Fibroblast of skin of scalp (primary cell): ENCODE results near the gene PGLYRP3.
A peak's percentile ranks its signal among the peaks of the same experiment; 100 is the strongest.

Source experiments
- DNase-seq: peaks from one replicate; pipeline ENCODE4 v3.0.0-alpha.2; 2013

Gene PGLYRP3

DNA sequence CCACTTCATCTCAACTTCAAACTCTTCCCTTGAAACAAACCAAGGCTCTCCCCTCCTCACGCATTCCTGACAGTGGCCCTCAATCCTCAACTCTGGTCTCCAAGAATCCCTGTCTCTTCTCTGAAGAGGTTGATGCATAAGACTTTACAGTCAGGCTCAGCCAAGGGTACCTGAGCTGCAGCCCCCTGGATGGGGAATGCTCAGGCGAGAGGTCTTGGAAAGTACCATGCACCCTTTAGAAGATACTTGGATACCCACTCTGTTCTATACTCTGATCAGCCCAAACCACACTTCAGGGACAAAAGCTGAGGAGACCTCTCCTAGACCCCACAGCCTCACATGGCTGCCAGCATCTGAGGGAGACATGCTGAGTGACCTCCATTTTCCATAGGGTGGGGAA, 536 bp upstream of the PGLYRP3 start:
- DNase-seq: no peak

DNA sequence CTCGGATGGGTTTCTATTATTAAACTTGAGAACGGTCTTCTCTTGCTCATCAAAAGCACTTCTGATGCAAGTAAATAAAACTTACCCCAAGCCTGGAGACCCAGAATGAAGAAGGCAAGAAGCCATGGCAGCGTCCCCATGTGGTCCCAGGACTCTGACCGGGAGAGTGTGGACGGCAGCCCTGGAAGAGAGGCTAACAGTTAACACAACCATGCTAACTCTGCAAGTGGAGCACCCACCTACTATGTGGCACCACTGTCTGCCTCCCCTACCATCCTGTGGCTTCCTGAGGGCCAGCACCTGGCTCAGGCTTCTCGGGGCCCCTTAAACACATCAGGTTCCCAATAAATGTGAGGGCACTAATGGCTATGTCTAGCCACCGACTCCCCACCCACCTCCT, 2.2 kb downstream of the PGLYRP3 start:
- DNase-seq: no peak

DNA sequence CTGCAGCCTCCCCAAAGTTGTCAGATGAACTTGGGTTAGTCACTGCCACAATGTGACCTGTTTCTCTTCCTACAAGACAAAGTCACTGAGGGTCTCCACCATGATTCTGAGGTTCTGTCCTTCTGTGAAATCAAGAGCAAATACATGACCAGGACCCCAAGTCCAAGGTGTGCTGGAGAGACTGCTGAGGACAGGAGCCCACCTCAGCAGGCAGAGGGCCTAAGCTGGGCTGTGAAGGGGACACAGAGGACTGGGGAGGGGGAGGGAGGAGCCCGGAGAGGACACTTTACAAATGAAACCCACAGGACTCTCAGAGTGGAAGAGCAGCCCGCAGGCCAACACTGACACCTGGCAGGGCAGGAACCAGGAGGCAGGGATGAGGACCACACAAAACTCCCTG, 3.3 kb downstream of the PGLYRP3 start:
- no peak for DNase-seq

DNA sequence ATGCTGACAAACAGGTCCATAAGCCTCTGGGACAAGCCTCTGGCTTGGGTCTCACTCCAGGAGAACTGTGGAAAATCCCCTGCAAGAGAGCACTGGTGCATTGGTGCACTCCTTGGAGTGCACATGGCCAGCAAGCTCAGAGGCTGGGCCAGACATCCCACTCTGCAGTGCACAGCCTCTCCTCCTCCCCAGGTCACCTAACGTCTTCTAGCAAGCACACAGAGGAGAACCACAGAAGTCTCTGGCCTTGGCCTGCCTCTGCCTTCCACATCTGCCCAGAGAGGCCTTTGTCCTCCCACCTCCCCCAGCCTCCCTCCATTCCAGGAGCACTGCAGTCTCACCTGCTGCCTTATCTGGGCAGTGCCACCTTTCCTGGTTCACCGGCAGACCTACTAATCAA, 4.2 kb downstream of the PGLYRP3 start:
- no peak for DNase-seq

DNA sequence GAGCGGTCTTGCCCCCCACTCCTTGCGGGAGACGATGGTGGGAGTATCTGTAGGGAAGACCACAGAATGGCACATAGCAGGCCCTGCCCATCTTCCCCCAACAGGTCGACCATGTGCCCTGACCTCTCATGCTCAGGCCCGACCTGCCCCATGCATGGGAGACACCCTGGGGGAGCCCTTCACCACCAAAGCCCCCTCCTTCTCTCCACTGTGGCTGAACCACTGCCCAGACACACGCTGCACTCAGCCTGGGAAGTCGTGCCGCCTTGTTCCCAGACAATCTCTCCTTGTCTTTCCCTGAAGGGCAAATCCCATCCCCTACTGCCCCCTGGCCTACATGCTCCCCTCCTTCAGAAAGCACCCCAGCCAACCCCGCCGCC, 5.5 kb downstream of the PGLYRP3 start:
- DNase-seq: no peak

DNA sequence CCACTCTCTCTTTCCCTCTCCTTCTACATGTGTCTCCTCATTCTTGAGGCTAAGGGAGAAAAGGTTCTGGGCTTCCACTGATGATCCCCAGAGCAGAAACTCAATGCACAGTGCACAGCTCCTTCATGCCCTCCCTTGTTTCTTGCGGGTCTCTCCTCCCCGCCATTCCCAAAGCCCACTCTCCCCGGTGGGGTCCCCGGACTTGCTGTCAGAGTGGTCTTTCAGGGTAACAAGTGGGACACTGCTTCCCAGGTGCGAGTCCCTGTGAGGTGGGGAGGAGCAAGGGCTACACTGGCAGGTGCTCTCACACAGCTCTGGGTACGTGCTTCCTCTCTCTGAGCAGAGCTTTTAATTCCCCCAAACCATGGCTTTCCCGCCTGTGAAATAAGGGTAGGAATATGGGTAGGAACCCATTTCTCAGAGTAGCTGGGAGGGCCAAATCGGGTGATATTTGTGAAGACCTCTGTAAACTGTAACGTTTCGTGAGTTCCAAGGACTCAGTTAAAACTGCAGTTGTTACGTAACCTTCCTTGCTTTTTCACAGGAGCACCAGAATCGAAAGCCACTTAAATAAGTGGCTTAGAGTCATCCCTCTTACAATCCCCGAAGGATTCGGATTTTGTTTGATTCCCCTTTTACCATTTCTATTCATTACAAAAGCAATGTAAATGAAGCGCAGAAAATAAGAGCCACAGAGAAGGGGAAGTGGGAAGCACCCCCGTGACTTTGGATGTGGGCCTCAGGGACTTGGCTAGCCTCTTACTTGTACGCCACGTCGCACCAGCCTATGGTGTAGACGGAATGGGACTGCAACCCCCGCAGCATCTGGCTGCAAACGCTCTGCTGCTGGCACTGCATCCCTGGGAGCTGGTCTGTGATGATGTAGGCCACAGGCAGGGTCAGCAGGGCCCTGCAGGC, 6.2 kb downstream of the PGLYRP3 start:
- DNase-seq: no peak

DNA sequence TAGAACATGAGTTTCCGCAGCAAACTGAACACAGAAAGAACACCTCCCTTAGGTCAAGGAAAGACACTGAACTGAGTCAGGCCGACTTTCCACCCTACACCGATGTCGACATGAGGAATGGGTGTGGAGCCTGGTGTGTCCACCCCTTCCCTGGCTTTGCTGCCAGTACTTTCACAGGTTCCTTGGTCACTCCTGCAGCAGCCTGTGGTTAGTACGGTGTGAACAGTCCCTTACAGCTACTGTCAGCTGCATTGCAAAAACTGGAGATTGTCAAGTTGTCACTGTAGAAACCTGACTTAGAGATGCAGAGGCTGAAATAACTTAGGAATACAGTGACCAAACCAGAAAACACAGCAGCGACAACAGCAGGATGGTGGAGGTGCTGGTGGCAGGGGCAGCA, 7.1 kb downstream of the PGLYRP3 start:
- DNase-seq: no peak

DNA sequence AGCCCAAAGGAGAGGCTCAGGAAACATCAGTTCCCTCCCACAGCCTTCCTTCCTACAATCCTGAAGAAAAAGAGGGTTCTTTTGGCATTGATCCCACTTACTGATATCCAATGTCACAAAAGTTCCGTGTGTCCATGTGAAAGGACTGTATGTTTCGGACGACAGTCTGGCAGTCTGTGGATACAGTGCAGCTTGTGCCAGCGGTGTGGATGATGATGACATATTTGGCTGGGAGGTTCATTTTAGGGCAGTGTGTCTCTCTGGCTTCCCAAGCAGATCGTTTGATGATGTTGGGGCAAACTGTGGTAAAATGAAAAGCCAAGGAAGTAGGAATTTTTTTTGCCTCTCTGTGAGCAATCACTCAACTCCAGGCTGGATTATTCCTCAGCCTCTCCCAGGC, 10.4 kb downstream of the PGLYRP3 start:
- no peak for DNase-seq

DNA sequence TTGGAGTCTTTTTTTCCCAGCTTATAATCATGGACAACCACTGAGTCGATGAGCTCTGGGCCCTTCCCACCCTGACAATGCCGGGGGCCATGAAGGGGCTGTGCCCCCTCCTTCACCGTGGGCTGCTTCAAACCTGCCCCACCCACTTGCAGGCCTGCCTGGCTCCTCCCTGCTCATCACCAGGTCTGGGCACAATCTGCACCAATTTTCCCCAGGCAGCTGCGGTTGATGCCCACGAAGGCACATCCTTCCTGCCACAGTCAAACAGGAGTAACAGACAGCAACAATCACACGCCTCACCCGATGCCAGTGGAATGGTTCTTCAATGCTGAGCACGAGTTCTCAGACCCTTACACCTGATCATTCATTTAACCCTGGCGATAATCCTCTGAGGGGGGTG, 18.9 kb downstream of the PGLYRP3 start:
- DNase-seq: no peak

DNA sequence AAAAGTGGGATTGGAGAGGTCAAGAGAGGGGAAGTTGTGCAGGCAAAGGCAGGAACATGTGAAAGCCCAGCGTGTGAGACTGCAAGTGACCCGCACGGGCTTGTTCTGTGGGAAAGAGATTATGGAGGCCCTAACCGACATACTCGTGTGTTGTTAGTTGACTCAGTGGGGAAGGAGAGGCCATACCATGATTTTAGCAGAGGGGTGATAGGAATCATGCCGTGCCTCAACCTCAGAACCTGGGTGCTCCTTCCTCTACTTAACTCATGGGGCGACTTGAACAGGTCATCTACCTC, 19.3 kb downstream of the PGLYRP3 start:
- DNase-seq: no peak

DNA sequence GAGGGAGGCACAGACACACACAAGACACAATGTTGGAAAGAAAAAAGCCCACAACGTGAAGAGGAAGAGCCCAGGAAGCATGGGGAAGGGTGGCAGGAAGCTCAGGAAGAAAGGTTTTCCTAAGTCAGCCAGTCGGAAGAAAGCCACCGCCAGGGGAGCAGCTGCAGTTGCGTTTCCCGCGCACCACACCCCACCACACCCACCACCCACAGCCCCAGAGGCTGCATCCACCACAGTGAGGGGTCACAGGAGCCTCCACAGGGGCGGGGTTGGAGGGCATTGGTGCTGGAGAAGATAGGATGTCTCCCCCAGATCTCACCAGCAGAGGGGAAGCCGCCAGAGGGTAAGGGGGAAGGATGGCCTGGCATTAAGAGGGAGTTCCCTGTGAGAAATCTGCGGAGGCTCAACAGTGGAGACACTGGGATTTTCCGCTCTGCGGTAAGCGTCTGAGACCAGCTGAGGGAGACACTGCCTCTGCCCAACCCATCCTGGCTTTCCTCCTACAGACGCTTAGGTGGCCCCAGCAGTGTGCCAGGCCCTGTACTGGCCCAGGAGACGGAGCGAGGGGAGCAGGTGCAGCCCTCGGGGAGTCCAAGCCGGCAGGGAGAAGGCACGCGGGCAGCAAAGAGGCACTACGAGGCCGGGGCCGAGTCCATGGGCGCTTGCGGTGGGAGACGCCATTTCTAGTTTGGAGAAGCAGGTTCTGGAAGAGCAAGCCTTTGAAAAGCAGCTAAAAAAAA, 19.8 kb downstream of the PGLYRP3 start:
- no peak for DNase-seq

DNA sequence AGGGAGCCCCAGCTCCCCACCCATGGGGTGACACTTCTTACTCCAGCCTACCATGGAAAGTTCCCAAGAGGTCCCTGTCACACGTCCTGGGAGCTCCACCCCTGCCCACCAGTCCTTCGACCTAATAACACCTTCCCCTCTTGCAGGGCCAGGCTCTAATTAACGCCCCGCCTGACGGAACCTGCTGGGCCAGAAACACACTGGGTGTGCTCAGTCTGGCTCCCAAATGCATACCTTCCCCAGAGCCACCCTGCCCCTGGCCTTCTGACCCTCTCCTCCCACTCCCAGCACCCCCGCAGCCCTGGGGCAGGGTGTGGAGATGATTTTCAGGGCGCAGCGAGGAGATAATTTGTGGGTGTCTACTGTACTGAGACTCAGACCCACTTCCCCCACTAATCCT, 20.6 kb downstream of the PGLYRP3 start:
- DNase-seq: no peak

DNA sequence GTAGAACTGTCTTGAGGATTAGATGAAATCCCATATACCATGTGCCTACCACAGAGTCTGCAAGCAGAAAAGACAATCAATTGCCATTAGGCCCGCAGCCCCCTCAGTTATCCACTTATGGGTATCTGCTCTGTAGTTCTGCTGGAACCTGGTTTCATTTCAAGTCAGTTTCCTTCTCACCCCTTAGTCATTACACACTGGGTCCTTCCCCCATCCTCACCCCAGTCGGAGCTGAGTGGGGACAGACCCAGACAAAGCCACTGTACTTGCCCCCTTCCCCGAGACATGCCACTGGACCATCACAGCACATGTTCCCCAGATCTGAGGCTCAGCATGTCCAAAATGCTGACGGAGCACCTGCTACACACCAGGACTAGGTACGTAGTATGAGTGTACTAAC, 21.2 kb downstream of the PGLYRP3 start:
- DNase-seq: no peak

DNA sequence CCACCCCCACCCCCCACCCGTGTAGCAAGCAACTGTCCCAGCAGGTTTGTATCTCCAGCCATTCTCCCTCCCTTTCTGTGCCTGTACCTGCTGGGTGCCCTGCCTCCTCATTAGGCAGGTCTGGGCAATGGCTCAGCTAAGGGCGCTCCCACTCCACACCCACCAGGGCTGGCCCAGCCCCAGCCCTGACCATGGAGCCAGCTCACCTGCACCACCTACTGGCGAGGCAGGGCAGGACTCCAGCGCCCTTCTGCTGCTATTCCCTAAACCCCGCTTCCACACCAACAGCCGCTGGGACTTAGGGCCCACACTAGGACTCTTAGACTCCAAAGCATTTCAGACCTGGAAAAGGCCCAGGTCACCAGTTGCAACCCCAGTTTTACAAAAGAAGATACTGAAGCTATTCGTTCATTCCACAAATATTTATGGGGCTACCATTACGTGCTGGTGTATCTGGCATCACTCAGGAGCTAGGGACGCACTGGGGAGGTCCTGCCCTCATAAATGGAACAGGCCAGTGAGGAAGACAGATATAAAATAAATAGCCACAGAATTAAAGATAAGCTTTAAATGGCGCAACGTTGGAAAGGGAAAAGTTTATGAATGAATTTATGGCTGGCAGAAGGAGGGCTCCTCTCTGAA, 24.0 kb downstream of the PGLYRP3 start:
- DNase-seq: no peak

DNA sequence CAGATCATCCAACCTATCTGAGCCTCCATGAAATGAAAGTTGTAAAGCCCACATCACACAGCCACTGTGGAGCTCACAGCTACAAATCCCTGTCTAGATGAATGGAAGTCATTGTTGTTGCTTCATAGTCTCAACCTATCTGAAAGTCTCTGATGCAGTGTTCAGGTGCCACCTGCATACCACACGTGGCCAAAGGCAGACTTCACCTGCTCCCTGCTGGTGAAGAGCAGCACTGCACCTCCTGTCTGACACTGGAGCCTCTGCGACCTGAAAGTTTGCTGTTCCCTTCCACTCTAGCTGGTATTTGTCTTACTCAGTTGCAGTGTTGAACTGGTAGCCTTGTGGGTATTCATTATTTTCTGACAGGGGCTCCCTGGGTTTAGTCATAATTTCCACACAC, 34.9 kb downstream of the PGLYRP3 start:
- DNase-seq: no peak

DNA sequence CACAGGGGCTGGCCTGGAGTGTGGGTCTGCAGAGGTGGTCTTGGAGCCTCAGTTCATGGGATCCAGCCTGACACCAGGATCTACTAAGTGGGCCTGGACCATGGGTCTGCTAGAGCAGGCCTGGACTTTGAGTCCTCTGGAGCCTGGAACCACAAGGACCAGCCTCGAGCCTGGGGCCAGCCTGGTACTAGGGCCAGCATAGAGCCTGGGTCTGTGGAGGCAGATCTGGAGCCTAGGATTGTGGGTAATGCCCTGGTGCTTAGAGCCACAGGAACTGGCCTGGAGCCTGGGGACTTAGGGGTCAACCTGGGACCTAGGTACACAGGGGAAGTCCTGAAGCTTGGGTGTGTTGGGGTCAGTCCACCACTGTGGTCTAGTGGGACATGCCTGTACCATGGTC, 40.6 kb downstream of the PGLYRP3 start:
- no peak for DNase-seq

DNA sequence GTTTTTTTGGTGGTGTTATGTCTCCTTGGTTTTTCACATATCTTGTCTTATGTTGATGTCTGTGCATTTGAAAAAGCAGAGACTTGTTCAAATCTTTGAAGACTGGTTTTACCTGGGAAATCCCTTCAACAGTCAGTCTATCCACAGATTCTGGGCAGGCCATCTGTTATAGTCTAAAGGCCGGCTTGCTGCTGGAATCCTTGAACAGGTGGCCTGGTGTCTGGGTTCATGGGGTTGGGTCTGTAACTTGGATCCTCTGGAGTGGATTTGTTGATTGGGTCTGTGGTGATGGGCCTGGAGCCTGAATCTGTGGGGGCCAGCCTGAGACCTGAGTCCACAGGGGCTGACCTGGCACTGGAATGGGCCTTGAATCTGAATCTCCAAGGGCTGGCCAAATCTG, 41.0 kb downstream of the PGLYRP3 start:
- DNase-seq: no peak

DNA sequence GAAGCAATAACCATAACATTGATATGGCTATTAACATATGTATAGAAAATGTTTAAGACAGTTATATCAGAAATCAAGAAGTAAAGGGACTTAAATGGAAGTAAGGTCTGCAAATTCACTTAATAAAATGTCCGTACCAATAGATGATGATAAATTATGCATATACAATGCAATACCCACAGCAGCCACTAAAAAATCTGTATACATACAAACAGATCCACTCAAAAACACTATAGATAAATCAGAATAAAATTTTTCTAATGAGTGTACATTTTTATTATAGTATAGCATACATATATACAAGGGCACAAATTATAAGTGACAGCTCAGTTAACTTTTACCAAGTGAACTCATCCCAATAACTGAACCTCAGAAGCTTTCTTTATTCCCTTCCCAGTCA, 47.3 kb downstream of the PGLYRP3 start:
- DNase-seq: no peak

DNA sequence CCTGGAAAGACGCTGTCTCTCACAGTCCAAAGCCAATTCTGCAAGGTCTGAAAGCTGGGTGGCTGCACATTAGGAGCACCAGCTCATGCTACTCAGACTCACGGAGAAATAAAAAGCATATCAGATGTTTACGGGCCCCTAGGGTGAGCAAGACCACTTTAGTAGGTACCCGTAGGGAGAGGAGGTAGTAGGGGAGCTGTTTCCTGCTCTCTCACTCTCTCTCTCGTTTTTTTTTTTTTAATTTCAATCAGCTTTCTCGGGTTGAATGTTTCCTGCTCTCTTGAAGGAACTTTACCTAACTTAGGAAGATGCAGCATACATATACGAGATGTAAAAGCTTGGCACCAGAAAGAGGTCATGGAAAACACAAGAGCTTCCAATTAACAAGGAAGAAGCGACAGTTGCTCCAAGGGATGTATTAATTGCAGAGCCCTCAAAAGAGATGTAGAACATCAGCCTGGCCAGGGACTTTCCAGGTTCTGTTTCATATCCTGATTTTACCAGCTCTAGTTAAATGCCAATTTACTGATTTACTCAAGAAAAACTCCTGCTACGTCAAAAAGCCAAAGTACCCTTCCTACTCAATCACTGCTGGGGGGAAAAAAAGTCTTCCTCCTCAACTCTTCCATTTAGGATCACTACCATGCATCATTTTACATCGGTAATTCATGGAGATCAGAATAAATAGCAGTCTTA, 50.1 kb downstream of the PGLYRP3 start:
- no peak for DNase-seq

DNA sequence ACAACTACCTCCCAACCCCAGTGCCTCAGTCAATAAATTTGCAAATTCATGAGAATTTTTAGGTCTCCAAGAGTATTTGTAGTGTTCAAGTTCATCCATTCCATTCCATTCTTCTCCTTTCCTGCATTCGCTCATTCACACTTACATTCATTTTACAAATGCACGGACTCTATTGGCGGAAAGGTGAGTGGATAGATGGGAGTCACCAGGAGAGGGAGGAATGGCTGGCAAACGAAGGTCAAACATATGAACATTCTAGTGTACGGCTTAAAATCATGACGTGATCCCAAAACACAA, 50.7 kb downstream of the PGLYRP3 start:
- DNase-seq: no peak

DNA sequence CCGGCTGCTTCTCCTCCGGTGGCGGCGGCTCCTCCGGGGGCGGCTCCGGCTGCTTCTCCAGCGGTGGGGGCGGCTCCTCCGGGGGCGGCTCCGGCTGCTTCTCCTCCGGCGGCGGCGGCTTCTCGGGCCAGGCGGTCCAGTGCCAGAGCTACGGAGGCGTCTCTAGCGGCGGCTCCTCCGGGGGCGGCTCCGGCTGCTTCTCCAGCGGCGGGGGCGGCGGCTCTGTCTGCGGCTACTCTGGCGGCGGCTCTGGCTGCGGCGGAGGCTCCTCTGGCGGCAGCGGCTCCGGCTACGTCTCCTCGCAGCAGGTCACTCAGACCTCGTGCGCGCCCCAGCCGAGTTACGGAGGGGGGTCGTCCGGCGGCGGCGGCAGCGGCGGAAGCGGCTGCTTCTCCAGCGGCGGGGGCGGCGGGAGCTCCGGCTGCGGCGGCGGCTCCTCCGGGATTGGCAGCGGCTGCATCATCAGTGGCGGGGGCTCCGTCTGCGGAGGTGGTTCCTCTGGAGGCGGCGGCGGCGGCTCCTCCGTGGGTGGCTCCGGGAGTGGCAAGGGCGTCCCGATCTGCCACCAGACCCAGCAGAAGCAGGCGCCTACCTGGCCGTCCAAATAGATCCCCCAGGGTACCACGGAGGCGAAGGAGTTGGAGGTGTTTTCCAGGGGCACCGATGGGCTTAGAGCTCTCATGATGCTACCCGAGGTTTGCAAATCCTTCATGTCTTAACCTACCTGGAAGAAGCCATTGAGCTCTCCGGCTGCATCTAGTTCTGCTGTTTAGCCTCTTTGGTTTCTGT, 51.3 kb downstream of the PGLYRP3 start:
- DNase-seq: peak; percentile 25

DNA sequence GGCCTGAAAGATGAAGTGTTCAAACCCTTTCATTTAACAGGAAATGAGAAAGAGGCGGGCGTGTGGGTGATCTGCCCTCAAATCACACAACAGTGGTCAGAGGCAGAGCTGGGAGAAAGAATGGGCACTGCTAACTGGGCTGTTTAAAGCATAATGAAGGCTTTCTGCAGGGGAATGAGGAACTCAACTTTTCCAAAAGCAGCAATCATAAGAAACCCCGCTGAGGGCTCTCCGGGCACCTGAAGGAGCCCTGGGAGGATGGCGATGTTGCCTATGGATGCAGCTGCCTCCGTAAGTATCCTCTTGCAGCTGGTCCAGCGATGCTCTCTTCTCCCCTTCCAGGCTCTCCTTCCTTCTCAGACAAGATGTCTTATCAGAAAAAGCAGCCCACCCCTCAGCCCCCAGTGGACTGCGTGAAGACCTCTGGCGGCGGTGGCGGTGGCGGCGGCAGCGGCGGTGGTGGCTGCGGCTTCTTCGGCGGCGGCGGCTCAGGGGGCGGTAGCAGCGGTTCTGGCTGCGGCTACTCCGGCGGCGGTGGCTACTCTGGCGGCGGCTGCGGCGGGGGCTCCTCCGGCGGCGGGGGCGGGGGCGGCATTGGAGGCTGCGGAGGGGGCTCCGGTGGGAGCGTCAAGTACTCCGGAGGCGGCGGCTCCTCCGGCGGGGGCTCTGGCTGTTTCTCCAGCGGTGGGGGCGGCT, 52.0 kb downstream of the PGLYRP3 start:
- no peak for DNase-seq
